DOHH2 (cell line): ENCODE data around the gene TARM1.

ENCODE experiments used
- H3F3A ChIP-seq: fragments of 200-600 bp; sonication (generic), shearing (Covaris generic); 2 replicates; pipeline ENCODE4 v1.6.0; 2016; ENCODE audit warnings: antibody characterized with exemption, mild to moderate bottlenecking; ENCODE audit not compliant: control insufficient read depth, insufficient read depth
- H3K27ac ChIP-seq: fragments of 200-600 bp; sonication (generic); 2 replicates; pipeline ENCODE4 v1.5.1; 2014; ENCODE audit warnings: low read depth, mild to moderate bottlenecking, low read length, moderate library complexity
- H3K27me3 ChIP-seq: fragments of 200-600 bp; sonication (generic); 2 replicates; pipeline ENCODE4 v1.6.1; 2014; ENCODE audit warnings: mild to moderate bottlenecking, low read length, mixed read lengths; ENCODE audit not compliant: control insufficient read depth
- H3K36me3 ChIP-seq: fragments of 200-600 bp; sonication (generic); 2 replicates; pipeline ENCODE4 v1.6.1; 2014; ENCODE audit warnings: mild to moderate bottlenecking, low read length, moderate library complexity, mixed read lengths; ENCODE audit not compliant: control insufficient read depth
- H3K4me1 ChIP-seq: fragments of 200-600 bp; sonication (generic); 2 replicates; pipeline ENCODE4 v1.6.1; 2014; ENCODE audit warnings: mild to moderate bottlenecking, low read length, mixed read lengths; ENCODE audit not compliant: control insufficient read depth
- H3K4me2 ChIP-seq: fragments of 200-600 bp; sonication (generic); 2 replicates; pipeline ENCODE4 v1.6.0; 2014; ENCODE audit warnings: mild to moderate bottlenecking, low read length, moderate library complexity
- H3K4me3 ChIP-seq: fragments of 200-600 bp; sonication (generic); 2 replicates; pipeline ENCODE4 v1.5.1; 2014; ENCODE audit warnings: mild to moderate bottlenecking, low read length, mixed read lengths
- H3K79me2 ChIP-seq: fragments of 200-600 bp; sonication (generic); 2 replicates; pipeline ENCODE4 v1.6.1; 2014; ENCODE audit warnings: mild to moderate bottlenecking, low read length, mixed read lengths; ENCODE audit not compliant: control insufficient read depth
- H3K9me2 ChIP-seq: fragments of 200-600 bp; sonication (generic); replicated peaks from 2 replicates; pipeline ENCODE4 v1.6.1; 2014; ENCODE audit warnings: mild to moderate bottlenecking, low read length, mixed read lengths; ENCODE audit not compliant: control insufficient read depth
- H3K9me3 ChIP-seq: fragments of 200-600 bp; sonication (generic); 2 replicates; pipeline ENCODE4 v1.6.1; 2014; ENCODE audit warnings: antibody characterized with exemption, low read length, mixed read lengths; ENCODE audit not compliant: control insufficient read depth, insufficient read depth
- H4K20me1 ChIP-seq: fragments of 200-600 bp; sonication (generic); 2 replicates; pipeline ENCODE4 v1.6.0; 2014; ENCODE audit warnings: low read depth, mild to moderate bottlenecking, antibody characterized with exemption, low read length, moderate library complexity; ENCODE audit not compliant: control insufficient read depth, insufficient read depth
- CTCF ChIP-seq: fragments of 200-600 bp; sonication (generic); IDR thresholded peaks from one replicate; pipeline ENCODE4 v1.5.1; 2014; ENCODE audit warnings: antibody characterized with exemption, mild to moderate bottlenecking, low read depth, low read length; ENCODE audit not compliant: poor library complexity, severe bottlenecking
- EZH2phosphoT487 ChIP-seq: fragments of 200-600 bp; sonication (generic); IDR thresholded peaks from 2 replicates; pipeline ENCODE4 v1.6.1; 2017; ENCODE audit warnings: borderline replicate concordance, mild to moderate bottlenecking, antibody characterized with exemption, low read length, moderate library complexity, mixed read lengths

The TARM1 gene

GRCh38 chr19:54024660-54025059, 56.5 kb downstream of the TARM1 start:
- H3K79me2 ChIP-seq = no peaks in the 10 kb centered on the region
- no peaks in the 10 kb centered on the region for H3K4me1 ChIP-seq
- no peaks in the 10 kb centered on the region for H3K27me3 ChIP-seq
- no peaks in the 10 kb centered on the region for H4K20me1 ChIP-seq
- no peaks in the 10 kb centered on the region for H3F3A ChIP-seq
- no peak overlapping the region for H3K4me2 ChIP-seq
- no peak overlapping the region for H3K27ac ChIP-seq
- no peaks in the 10 kb centered on the region for H3K9me3 ChIP-seq
- no peak overlapping the region for H3K4me3 ChIP-seq
- no peak for TF ChIP-seq EZH2phosphoT487
- TF ChIP-seq CTCF = no peak
- H3K36me3 ChIP-seq = no peaks in the 10 kb centered on the region
- no peaks in the 10 kb centered on the region for H3K9me2 ChIP-seq

GRCh38 chr19:54023191-54023590, 58.0 kb downstream of the TARM1 start:
- no peaks in the 10 kb centered on the region for H3F3A ChIP-seq
- no peak overlapping the region for H3K4me2 ChIP-seq
- no peaks in the 10 kb centered on the region for H3K4me1 ChIP-seq
- no peaks in the 10 kb centered on the region for H3K27me3 ChIP-seq
- H4K20me1 ChIP-seq = no peaks in the 10 kb centered on the region
- no peaks in the 10 kb centered on the region for H3K36me3 ChIP-seq
- no peaks in the 10 kb centered on the region for H3K9me3 ChIP-seq
- no peak overlapping the region for H3K4me3 ChIP-seq
- TF ChIP-seq CTCF (no peak), EZH2phosphoT487 (no peak)
- no peak overlapping the region for H3K27ac ChIP-seq
- H3K79me2 ChIP-seq = no peaks in the 10 kb centered on the region
- H3K9me2 ChIP-seq = no peaks in the 10 kb centered on the region

GRCh38 chr19:54021932-54022331, 59.2 kb downstream of the TARM1 start:
- no peaks in the 10 kb centered on the region for H3K9me3 ChIP-seq
- H3K4me3 ChIP-seq = no peak overlapping the region
- TF ChIP-seq CTCF (no peak), EZH2phosphoT487 (no peak)
- H3K9me2 ChIP-seq = no peaks in the 10 kb centered on the region
- H3K4me1 ChIP-seq = no peaks in the 10 kb centered on the region
- no peaks in the 10 kb centered on the region for H3F3A ChIP-seq
- H3K27ac ChIP-seq = no peak overlapping the region
- no peaks in the 10 kb centered on the region for H3K79me2 ChIP-seq
- no peaks in the 10 kb centered on the region for H3K27me3 ChIP-seq
- H4K20me1 ChIP-seq = no peaks in the 10 kb centered on the region
- no peaks in the 10 kb centered on the region for H3K36me3 ChIP-seq
- H3K4me2 ChIP-seq = no peak overlapping the region

- no peak overlapping the region for H3K27ac ChIP-seq
- no peak overlapping the region for H3K4me3 ChIP-seq
- H3K36me3 ChIP-seq = no peaks in the 10 kb centered on the region
- no peaks in the 10 kb centered on the region for H3K79me2 ChIP-seq
- no peaks in the 10 kb centered on the region for H3K4me1 ChIP-seq
- no peaks in the 10 kb centered on the region for H3K27me3 ChIP-seq
- no peaks in the 10 kb centered on the region for H4K20me1 ChIP-seq
- no peaks in the 10 kb centered on the region for H3F3A ChIP-seq
- H3K9me3 ChIP-seq = no peaks in the 10 kb centered on the region
- H3K4me2 ChIP-seq = no peak overlapping the region
- TF ChIP-seq CTCF (no peak), EZH2phosphoT487 (no peak)
- H3K9me2 ChIP-seq = no peaks in the 10 kb centered on the region
Observed at GRCh38 chr19:54021363-54021762, 59.8 kb downstream of the TARM1 start.
